Fibroblast of peridontal ligament (primary cell): ENCODE results near the gene CFAP141.
A peak's percentile ranks its signal among the peaks of the same experiment; 100 is the strongest.

Experiments used
- DNase-seq: peaks from one replicate; pipeline ENCODE4 v3.0.0-alpha.2; 2010; ENCODE audit errors: extremely low read depth

The CFAP141 gene

DNA sequence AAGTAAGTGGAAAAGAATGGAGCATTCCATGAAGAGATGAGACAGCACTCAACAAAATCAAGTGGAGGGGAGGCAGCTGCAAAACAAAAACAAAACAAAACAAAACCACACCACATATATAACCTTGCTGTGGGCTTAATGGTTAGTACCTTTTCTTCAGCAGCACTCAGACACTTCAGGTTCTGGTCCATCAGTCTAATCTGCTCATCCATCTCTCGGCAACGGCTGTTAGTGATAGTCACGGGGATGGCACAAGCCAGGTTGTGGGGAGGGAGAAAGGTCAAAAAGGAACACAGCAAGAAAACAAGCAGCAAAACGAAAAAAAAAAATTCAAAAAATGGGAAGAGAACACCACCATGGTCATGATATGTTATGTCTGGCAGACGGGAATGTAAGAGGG lies 34.3 kb downstream of the CFAP141 start:
- DNase-seq, result no peak

DNA sequence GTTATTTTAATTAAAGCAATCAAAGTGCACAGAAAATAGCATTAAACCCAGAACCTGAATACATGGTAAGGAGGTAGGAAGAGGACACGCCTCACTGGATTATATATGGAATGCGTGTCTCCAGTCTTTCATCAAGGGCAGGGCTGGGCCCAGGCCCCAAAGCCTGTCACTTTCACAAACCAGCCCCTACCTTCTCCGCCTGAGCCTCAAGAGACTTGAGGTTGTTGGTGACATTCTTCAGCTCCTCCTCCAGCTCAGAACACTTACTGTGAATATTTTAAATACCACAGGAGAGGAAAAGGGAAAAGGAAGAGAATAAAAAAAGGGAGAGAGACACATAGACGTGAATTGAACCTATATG lies 34.9 kb downstream of the CFAP141 start:
- DNase-seq, result no peak

DNA sequence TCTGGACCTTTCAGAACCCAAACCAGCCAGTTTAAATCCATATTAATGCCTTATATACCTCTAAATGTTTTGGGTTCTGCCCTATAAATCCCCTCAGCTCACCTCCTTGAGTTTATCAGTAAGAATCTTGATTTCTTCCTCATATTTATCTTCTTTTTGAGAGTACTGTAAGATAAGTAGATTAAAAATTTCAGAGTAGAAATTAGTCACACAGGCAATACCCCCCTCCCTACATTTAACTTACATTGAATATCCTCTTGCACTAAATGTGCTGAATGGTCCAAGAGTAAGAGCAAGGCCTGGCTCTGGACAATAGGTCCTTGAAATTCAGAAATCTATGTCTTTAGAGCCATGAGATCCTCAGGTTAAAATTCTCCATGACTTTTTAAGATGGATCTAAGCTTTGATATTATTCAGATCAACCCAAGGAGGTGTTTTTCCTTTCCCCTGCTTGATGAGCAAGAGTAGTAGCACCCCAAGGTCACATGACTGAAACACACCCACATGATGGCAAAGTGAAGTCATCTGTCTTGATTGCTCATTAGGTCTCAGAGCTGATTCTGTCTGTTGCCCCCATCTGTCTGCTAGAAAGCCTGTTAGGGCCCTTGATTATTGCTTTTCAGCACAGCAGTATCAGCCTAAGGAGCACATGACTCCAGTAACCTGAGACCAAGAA lies 35.4 kb downstream of the CFAP141 start:
- DNase-seq, result no peak

DNA sequence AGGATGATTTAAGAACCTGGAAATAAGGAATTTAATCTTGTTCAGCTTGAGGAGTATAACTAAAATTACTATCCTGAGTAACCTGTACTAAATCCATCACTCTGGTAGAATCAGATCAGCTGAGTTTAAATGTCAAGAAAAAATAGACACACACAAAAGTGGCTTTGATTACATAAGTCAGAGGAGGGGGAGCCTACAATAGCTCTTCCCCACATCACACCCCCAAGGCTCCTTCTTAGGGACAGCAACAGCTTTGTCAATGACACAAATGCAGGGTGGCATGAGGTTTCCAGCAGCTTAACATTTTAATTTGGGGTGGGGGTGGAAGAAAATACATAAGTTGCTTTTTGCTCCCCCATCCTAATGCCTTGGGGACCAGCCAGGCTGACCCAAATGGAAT lies 38.7 kb downstream of the CFAP141 start:
- no peak for DNase-seq

DNA sequence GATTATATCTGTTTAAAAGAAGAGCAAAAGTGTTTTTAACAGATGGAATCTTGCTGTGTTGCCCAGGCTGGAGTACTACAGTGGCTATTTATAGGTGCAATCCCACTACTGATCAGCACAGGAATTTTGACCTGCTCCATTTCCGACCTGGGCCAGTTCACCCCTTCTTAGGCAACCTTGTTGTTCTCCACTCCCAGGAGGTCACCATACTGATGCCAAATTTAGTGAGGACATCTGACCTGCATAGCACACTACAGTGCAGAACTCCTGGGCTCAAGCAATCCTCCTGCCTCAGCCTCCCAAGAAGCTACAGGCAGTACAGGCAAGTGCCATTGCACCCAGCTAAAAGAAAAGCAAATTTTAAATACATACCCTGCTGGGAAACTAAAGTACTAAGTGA lies 39.9 kb downstream of the CFAP141 start:
- DNase-seq, result no peak

- DNase-seq, result no peak
Observed at GRCh38 chr1:154159554-154159953, 46.6 kb downstream of the CFAP141 start.

DNA sequence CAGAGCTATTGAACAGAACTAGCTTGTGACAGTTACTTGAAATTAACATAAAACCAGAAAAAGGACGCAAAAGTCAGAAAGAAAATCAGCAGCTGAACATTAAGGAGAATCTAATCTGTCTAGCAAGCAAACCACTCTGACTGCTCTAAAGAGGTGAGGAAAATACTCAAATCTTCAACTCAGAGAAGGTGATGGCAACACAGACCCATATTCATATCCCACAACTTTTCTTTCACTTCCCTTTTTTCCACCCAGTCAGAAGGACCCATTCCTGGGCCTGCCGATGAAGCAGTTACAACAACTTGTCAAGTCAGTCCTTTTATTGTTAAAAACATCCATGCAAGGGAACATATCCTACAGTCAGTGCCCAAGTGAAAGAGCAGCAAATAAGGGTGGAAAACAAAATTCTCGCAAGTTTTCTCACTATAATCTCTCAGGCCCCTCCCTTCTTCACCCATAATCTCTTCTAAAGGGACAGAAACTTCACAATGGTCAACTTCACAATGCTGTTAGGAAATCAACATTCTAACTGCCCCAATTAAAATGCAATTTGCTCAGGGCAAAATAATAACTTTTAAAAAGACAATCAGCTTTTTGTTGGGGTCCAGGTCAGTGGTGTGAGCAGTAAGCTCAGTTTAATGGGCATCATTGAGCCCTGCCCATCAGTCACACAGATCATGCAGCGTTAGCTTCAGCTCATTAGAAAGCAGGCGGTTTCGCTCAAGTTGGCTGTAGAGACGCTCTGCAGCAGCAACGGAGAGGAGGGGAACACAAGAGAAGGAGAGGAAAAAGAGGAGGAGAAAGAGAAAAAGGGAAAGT lies 47.6 kb downstream of the CFAP141 start:
- no peak for DNase-seq

DNA sequence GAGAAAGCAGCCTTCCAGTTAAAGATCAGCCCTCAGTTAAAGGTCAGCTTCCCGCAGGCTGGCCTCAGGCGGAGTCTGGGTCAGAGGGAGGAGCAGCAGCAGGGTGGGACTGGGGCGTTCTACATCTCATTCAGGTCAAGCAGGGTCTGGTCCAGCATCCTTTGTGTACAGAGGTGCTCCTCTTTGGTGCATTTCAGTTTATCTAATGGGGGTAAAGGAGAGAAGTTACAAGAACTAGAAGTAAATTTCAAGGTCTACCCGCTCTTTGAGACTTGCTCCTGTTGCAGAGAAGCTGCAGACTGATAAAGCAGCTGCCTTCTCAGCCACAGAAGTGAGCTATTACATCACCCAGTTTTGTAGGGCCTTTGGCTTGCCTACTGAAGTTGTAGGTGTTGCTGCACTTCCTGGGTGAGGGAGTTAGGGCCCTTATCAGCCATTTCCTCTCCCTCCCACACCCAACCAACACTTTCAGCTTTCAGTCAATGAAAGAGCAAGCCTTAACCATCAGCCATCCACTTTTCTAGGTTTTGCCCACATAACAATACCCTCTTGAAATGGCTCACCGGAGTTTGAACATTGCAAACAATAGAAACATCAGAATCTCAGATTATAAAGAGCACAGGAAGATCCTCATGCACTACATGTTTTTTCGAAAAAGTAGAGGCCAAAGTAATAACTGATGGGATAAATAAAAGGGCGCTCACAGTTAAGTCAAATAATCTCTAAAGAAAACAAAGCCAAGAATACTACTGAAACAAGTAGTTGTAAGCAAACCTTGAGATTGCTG lies 48.4 kb downstream of the CFAP141 start:
- DNase-seq, result no peak

GRCh38 chr1:154155251-154155650 lies 50.9 kb downstream of the CFAP141 start:
- peak; percentile 55 for DNase-seq

- no peak for DNase-seq
Observed at GRCh38 chr1:154154534-154155191, 51.5 kb downstream of the CFAP141 start, which contains the start of gene NUP210L. Gene NUP210L, minus strand, starts transcription at chr1:154155073.

GRCh38 chr1:154154053-154154452 lies 52.1 kb downstream of the CFAP141 start:
- DNase-seq, result no peak

DNA sequence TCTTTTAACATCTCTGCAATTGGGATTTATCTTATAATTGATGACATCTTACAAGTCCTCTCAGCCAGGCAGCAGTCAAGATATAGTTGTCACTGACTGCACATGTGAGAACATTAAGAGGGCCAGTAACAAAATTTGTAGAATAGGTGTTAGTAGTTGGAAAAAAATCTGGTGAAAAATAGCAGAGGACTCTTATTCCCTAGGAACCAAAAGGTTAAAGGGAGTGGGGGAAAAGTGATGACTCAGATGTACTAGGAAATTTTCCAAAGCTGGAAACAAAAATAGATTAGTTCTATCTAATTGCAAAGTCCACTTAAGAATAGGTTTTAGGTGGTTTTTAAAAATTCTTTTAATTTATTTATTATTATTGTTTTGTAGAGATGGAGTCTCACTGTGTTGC lies 54.8 kb downstream of the CFAP141 start:
- peak; percentile 52 for DNase-seq
